ENCODE measurements around the gene PXDC1. TPM values are rescaled to one million over a fixed set of nuclear protein-coding genes. Genes with fewer than 3 reads are reported as not detected.

The PXDC1 gene
- total RNA-seq, 1 experiment from 2014 or later = 6.3 TPM

DNA sequence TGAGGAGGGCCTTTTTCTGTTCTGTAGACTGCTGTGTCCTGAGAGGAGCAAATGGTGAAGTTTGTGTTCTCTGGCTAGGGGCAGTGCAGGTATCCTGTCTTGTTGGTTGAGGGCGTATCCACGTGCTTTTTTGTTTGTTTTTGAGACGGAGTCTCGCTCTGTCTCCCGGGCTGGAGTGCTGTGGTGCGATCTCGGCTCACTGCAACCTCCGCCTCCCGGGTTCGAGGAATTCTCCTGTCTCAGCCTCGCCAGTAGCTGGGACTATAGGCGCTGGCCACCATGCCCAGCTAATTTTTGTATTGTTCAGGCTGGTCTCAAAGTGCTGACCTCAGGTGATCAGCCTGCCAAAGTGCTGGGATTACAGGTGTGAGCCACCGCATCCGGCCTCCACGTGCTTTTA lies 10.8 kb upstream of the PXDC1 start:
- no peak overlapping the region for H3K4me2 ChIP-seq (ENCODE audit: low read length)
- intact Hi-C loops (cut with micrococcal nuclease) = no loop called here
- H3K4me3 ChIP-seq (replicated peaks in 1 of 2; ENCODE audit: low read depth in 1 of 2, low read length in 2 of 2) = no peak overlapping the region
- H3K27ac ChIP-seq (ENCODE audit: low read depth, low read length) = no peak overlapping the region
- no peaks in the 10 kb centered on the region for H3K79me2 ChIP-seq (ENCODE audit: insufficient read depth, low read length)
- DNase-seq (ENCODE audit: low read depth, low spot score) = no peak
- ChIA-PET POLR2A (no interaction called here), RAD21 (ENCODE audit: low non-redundant PET in 1 of 2, low total read pairs in 2 of 2, uncharacterized antibody in 2 of 2, unreplicated experiment in 2 of 2) (no interaction called here), CTCF (no interaction called here)
- BruUV-seq (replicated peaks) = no TSS peak
- no peak for TF ChIP-seq ZFX (IDR thresholded peaks at IDR 0.05)
- TF ChIP-seq, protein P1, sequence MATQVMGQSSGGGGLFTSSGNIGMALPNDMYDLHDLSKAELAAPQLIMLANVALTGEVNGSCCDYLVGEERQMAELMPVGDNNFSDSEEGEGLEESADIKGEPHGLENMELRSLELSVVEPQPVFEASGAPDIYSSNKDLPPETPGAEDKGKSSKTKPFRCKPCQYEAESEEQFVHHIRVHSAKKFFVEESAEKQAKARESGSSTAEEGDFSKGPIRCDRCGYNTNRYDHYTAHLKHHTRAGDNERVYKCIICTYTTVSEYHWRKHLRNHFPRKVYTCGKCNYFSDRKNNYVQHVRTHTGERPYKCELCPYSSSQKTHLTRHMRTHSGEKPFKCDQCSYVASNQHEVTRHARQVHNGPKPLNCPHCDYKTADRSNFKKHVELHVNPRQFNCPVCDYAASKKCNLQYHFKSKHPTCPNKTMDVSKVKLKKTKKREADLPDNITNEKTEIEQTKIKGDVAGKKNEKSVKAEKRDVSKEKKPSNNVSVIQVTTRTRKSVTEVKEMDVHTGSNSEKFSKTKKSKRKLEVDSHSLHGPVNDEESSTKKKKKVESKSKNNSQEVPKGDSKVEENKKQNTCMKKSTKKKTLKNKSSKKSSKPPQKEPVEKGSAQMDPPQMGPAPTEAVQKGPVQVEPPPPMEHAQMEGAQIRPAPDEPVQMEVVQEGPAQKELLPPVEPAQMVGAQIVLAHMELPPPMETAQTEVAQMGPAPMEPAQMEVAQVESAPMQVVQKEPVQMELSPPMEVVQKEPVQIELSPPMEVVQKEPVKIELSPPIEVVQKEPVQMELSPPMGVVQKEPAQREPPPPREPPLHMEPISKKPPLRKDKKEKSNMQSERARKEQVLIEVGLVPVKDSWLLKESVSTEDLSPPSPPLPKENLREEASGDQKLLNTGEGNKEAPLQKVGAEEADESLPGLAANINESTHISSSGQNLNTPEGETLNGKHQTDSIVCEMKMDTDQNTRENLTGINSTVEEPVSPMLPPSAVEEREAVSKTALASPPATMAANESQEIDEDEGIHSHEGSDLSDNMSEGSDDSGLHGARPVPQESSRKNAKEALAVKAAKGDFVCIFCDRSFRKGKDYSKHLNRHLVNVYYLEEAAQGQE (IDR thresholded peaks at IDR 0.05; ENCODE audit: low read depth) = no peak
- no peak for TF ChIP-seq ZNF274 (IDR thresholded peaks at IDR 0.05; ENCODE audit: low read depth, low read length)
- TF ChIP-seq SIN3A (IDR thresholded peaks at IDR 0.05; ENCODE audit: low read depth) = no peak
- TF ChIP-seq, protein P2, sequence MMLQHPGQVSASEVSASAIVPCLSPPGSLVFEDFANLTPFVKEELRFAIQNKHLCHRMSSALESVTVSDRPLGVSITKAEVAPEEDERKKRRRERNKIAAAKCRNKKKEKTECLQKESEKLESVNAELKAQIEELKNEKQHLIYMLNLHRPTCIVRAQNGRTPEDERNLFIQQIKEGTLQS (IDR thresholded peaks at IDR 0.05) = no peak
- TF ChIP-seq, protein P3, sequence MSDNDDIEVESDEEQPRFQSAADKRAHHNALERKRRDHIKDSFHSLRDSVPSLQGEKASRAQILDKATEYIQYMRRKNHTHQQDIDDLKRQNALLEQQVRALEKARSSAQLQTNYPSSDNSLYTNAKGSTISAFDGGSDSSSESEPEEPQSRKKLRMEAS (IDR thresholded peaks at IDR 0.05) = no peak
- TF ChIP-seq, protein P4, sequence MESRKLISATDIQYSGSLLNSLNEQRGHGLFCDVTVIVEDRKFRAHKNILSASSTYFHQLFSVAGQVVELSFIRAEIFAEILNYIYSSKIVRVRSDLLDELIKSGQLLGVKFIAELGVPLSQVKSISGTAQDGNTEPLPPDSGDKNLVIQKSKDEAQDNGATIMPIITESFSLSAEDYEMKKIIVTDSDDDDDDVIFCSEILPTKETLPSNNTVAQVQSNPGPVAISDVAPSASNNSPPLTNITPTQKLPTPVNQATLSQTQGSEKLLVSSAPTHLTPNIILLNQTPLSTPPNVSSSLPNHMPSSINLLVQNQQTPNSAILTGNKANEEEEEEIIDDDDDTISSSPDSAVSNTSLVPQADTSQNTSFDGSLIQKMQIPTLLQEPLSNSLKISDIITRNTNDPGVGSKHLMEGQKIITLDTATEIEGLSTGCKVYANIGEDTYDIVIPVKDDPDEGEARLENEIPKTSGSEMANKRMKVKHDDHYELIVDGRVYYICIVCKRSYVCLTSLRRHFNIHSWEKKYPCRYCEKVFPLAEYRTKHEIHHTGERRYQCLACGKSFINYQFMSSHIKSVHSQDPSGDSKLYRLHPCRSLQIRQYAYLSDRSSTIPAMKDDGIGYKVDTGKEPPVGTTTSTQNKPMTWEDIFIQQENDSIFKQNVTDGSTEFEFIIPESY (IDR thresholded peaks at IDR 0.05; ENCODE audit: extremely low read depth, insufficient replicate concordance, low read length) = no peak
- TF ChIP-seq FOSL1 (IDR thresholded peaks at IDR 0.05; ENCODE audit: low read depth) = no peak
- TF ChIP-seq, protein P5, sequence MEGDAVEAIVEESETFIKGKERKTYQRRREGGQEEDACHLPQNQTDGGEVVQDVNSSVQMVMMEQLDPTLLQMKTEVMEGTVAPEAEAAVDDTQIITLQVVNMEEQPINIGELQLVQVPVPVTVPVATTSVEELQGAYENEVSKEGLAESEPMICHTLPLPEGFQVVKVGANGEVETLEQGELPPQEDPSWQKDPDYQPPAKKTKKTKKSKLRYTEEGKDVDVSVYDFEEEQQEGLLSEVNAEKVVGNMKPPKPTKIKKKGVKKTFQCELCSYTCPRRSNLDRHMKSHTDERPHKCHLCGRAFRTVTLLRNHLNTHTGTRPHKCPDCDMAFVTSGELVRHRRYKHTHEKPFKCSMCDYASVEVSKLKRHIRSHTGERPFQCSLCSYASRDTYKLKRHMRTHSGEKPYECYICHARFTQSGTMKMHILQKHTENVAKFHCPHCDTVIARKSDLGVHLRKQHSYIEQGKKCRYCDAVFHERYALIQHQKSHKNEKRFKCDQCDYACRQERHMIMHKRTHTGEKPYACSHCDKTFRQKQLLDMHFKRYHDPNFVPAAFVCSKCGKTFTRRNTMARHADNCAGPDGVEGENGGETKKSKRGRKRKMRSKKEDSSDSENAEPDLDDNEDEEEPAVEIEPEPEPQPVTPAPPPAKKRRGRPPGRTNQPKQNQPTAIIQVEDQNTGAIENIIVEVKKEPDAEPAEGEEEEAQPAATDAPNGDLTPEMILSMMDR (IDR thresholded peaks at IDR 0.05 in 2 of 3, conservative IDR thresholded peaks at IDR 0.05 in 1 of 3; ENCODE audit: borderline replicate concordance in 1 of 3, insufficient read depth in 1 of 3, low read depth in 2 of 3, low read length in 2 of 3) = no peak
- TF ChIP-seq POLR2A (IDR thresholded peaks at IDR 0.05; ENCODE audit: borderline replicate concordance, extremely low read depth, insufficient read depth, insufficient read length) = no peak
- no peak for TF ChIP-seq YY1 (IDR thresholded peaks at IDR 0.05; ENCODE audit: extremely low read depth, insufficient replicate concordance, low read depth, low read length)
- TF ChIP-seq EZH2 (IDR thresholded peaks at IDR 0.05) = no peak
- TF ChIP-seq RAD21 (IDR thresholded peaks at IDR 0.05; ENCODE audit: low read depth) = no peak
- no peak for TF ChIP-seq EGR1 (IDR thresholded peaks at IDR 0.05; ENCODE audit: low read depth)
- no peak for TF ChIP-seq CBX3 (IDR thresholded peaks at IDR 0.05; ENCODE audit: low read depth)
- TF ChIP-seq JUND (IDR thresholded peaks at IDR 0.05) = no peak
- TF ChIP-seq POLR2AphosphoS5 (IDR thresholded peaks at IDR 0.05; ENCODE audit: low read depth, low read length) = no peak
- H3K4me1 ChIP-seq (ENCODE audit: control insufficient read depth in 1 of 2, insufficient read depth in 2 of 2, low read length in 2 of 2) = no peaks in the 10 kb centered on the region
- H3K9ac ChIP-seq (ENCODE audit: low read length) = no peak overlapping the region
- H3K9me3 ChIP-seq (ENCODE audit: control insufficient read depth in 1 of 2, insufficient read depth in 1 of 2, low read depth in 1 of 2, low read length in 2 of 2) = no peaks in the 10 kb centered on the region
- no peak for ATAC-seq
- no peak overlapping the region for H2AFZ ChIP-seq (ENCODE audit: low read depth, low read length, poor library complexity, severe bottlenecking)
- H3K27me3 ChIP-seq (ENCODE audit: insufficient read depth, low read length) = no peaks in the 10 kb centered on the region
- no peaks in the 10 kb centered on the region for H3K9me2 ChIP-seq (ENCODE audit: insufficient read depth)
- H4K20me1 ChIP-seq (ENCODE audit: insufficient read depth) = no peaks in the 10 kb centered on the region
- no peaks in the 10 kb centered on the region for H3K36me3 ChIP-seq (ENCODE audit: control insufficient read depth in 1 of 2, insufficient read depth in 2 of 2, low read length in 2 of 2)
